Panc1 (cell line): Measurements from ENCODE around the gene ACADL.

ENCODE experiments used
- CTCF ChIP-seq: fragments of 450-650 bp; IDR thresholded peaks from 2 replicates; pipeline ENCODE4 v1.5.1; 2017; ENCODE audit warnings: mild to moderate bottlenecking
- POLR2AphosphoS5 ChIP-seq: IDR thresholded peaks from 2 replicates; pipeline ENCODE4 v1.6.1; 2012; ENCODE audit warnings: mild to moderate bottlenecking, low read depth, low read length, moderate library complexity
- REST ChIP-seq, 2 experiments: IDR thresholded peaks; 2 replicates each; pipeline ENCODE4 v1.6.1; 2011 to 2012; ENCODE audit warnings: low read depth in 2 of 2, control low read depth in 1 of 2, low read length in 1 of 2, mild to moderate bottlenecking in 1 of 2, moderate library complexity in 1 of 2; ENCODE audit not compliant: insufficient read depth in 1 of 2
- SIN3A ChIP-seq: IDR thresholded peaks from 2 replicates; pipeline ENCODE4 v1.6.1; 2012; ENCODE audit warnings: low read depth, mild to moderate bottlenecking, low read length, moderate library complexity, borderline replicate concordance; ENCODE audit not compliant: insufficient read depth
- TCF7L2 ChIP-seq: IDR thresholded peaks from 2 replicates; pipeline ENCODE4 v1.6.1; 2011; ENCODE audit warnings: mild to moderate bottlenecking, low read depth, low read length, inconsistent platforms

GRCh38 chr2:210250622-210251021 lies 25.4 kb upstream of the ACADL start:
- no peak for TF ChIP-seq CTCF
- TF ChIP-seq REST (IDR thresholded peaks at IDR 0.05; ENCODE audit: insufficient read depth in 1 of 2, low read depth in 2 of 2, low read length in 1 of 2), result no peak
- no peak for TF ChIP-seq POLR2AphosphoS5
- TF ChIP-seq SIN3A, result no peak
- TF ChIP-seq TCF7L2, result no peak
